ENCODE measurements around the gene DHRSX.
"Not testable (repeated sequence)": the region's sequence is repeated elsewhere in the genome, so short reads cannot be mapped to it uniquely, and the experiment has no call there.

The DHRSX gene

GRCh38 chrX:2389731-2390130 is 111.0 kb downstream of the DHRSX start:
- not testable (repeated sequence) for DNase-seq

- DNase-seq: no peak
Measured at GRCh38 chrX:2389324-2389723, 111.5 kb downstream of the DHRSX start.

- no peak for DNase-seq
Measured at GRCh38 chrX:2388669-2389068, 112.1 kb downstream of the DHRSX start.

GRCh38 chrX:2387614-2388239 is 113.0 kb downstream of the DHRSX start:
- no peak for DNase-seq

- DNase-seq: no peak
Measured at GRCh38 chrX:2385224-2385623, 115.6 kb downstream of the DHRSX start.

GRCh38 chrX:2384486-2384885 is 116.3 kb downstream of the DHRSX start:
- no peak for DNase-seq

- no peak for DNase-seq
Measured at GRCh38 chrX:2383735-2384134, 117.0 kb downstream of the DHRSX start.

GRCh38 chrX:2383144-2383543 is 117.6 kb downstream of the DHRSX start:
- no peak for DNase-seq

GRCh38 chrX:2382433-2383048 is 118.2 kb downstream of the DHRSX start:
- not testable (repeated sequence) for DNase-seq

- no peak for DNase-seq
Measured at GRCh38 chrX:2376166-2376565, 124.6 kb downstream of the DHRSX start.

- no peak for DNase-seq
Measured at GRCh38 chrX:2374086-2374485, 126.7 kb downstream of the DHRSX start.

GRCh38 chrX:2373615-2374014 is 127.2 kb downstream of the DHRSX start:
- no peak for DNase-seq

GRCh38 chrX:2371026-2371711 is 129.6 kb downstream of the DHRSX start:
- no peak for DNase-seq

GRCh38 chrX:2370456-2370855 is 130.3 kb downstream of the DHRSX start:
- DNase-seq: no peak

GRCh38 chrX:2369206-2369605 is 131.6 kb downstream of the DHRSX start:
- DNase-seq: no peak

- no peak for DNase-seq
Measured at GRCh38 chrX:2360731-2361130, 140.0 kb downstream of the DHRSX start.

- not testable (repeated sequence) for DNase-seq
Measured at GRCh38 chrX:2359522-2359921, 141.3 kb downstream of the DHRSX start.

- DNase-seq: no peak
Measured at GRCh38 chrX:2351999-2352995, 148.5 kb downstream of the DHRSX start.

GRCh38 chrX:2351321-2351720 is 149.5 kb downstream of the DHRSX start:
- no peak for DNase-seq

GRCh38 chrX:2350703-2351102 is 150.1 kb downstream of the DHRSX start:
- DNase-seq: not testable (repeated sequence)

- DNase-seq: not testable (repeated sequence)
Measured at GRCh38 chrX:2350036-2350435, 150.7 kb downstream of the DHRSX start.

GRCh38 chrX:2348211-2348610 is 152.6 kb downstream of the DHRSX start:
- no peak for DNase-seq

GRCh38 chrX:2346158-2346557 is 154.6 kb downstream of the DHRSX start:
- no peak for DNase-seq
